Vagina (tissue), 2 donors: ENCODE measurements around the gene ADARB1.

Source experiments
- POLR2A ChIP-seq, 2 donors: fragments of 450-650 bp; IDR thresholded peaks; one replicate each; pipeline ENCODE4 v1.6.1; 2017; ENCODE audit warnings: antibody characterized with exemption in 2 of 2, mild to moderate bottlenecking in 2 of 2, moderate library complexity in 2 of 2
- POLR2AphosphoS5 ChIP-seq, 2 donors: sonication (generic); formaldehyde crosslinking; IDR thresholded peaks; one replicate each; pipeline ENCODE4 v1.9.0; 2017; ENCODE audit warnings: antibody characterized with exemption in 2 of 2, mild to moderate bottlenecking in 2 of 2, low read depth in 1 of 2; ENCODE audit not compliant: insufficient read depth in 1 of 2
- TF ChIP-seq, protein P1 (sequence below), 3 experiments: fragments of 450-650 bp in 2 of 3; fragments of 200-600 bp in 1 of 3; sonication (generic) in 1 of 3; IDR thresholded peaks; one replicate each; pipeline ENCODE4 v1.5.1; 2017 to 2019; ENCODE audit warnings: antibody characterized with exemption in 3 of 3, mild to moderate bottlenecking in 2 of 3, moderate library complexity in 2 of 3

DNA sequence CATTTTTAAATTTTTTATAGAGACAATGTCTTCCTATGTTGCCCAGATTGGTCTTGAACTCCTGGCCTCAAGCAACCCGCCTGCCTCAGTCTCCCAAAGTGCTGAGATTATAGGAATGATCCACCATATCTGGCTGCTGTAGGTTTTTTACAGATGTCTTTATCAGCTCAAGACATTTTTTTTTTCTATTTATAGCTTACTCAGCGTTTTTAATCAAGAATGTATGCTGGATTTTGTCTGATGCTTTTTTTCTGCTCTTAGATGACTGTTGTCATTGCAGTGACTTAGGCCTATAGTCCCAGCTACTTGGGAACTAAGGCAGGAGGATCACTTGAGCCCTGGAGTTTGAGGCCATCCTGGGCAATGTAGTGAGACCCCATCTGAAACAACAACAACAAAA is 140.8 kb downstream of the ADARB1 start:
- TF ChIP-seq, protein P1, sequence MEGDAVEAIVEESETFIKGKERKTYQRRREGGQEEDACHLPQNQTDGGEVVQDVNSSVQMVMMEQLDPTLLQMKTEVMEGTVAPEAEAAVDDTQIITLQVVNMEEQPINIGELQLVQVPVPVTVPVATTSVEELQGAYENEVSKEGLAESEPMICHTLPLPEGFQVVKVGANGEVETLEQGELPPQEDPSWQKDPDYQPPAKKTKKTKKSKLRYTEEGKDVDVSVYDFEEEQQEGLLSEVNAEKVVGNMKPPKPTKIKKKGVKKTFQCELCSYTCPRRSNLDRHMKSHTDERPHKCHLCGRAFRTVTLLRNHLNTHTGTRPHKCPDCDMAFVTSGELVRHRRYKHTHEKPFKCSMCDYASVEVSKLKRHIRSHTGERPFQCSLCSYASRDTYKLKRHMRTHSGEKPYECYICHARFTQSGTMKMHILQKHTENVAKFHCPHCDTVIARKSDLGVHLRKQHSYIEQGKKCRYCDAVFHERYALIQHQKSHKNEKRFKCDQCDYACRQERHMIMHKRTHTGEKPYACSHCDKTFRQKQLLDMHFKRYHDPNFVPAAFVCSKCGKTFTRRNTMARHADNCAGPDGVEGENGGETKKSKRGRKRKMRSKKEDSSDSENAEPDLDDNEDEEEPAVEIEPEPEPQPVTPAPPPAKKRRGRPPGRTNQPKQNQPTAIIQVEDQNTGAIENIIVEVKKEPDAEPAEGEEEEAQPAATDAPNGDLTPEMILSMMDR (IDR thresholded peaks at IDR 0.05) = no peak
- TF ChIP-seq POLR2A (IDR thresholded peaks at IDR 0.05) = no peak
- TF ChIP-seq POLR2AphosphoS5 (IDR thresholded peaks at IDR 0.05; ENCODE audit: insufficient read depth in 1 of 2, low read depth in 1 of 2) = no peak
